SU-DHL-6 (cell line): ENCODE data around the gene NT5C1A.

Experiments used
- H2AFZ ChIP-seq: fragments of 200-600 bp; sonication (generic); 2 replicates; pipeline ENCODE4 v1.6.1; 2014; ENCODE audit warnings: low read depth, mild to moderate bottlenecking, moderate library complexity, mixed read lengths, antibody characterized with exemption, low read length; ENCODE audit not compliant: severe bottlenecking
- H3F3A ChIP-seq: fragments of 200-600 bp; shearing (Covaris generic); 2 replicates; pipeline ENCODE4 v1.6.0; 2016; ENCODE audit warnings: antibody characterized with exemption, mild to moderate bottlenecking; ENCODE audit not compliant: insufficient read depth
- H3K27ac ChIP-seq: fragments of 200-600 bp; sonication (generic); 2 replicates; pipeline ENCODE4 v1.5.1; 2016; ENCODE audit warnings: low read depth, mild to moderate bottlenecking, low read length, moderate library complexity, mixed read lengths
- H3K27me3 ChIP-seq: fragments of 200-600 bp; sonication (generic), shearing (Covaris generic); 2 replicates; pipeline ENCODE4 v1.6.0; 2014; ENCODE audit warnings: mild to moderate bottlenecking, low read length
- H3K36me3 ChIP-seq: fragments of 200-600 bp; sonication (generic); 2 replicates; pipeline ENCODE4 v1.6.1; 2014; ENCODE audit warnings: mild to moderate bottlenecking, low read length, mixed read lengths
- H3K4me2 ChIP-seq: fragments of 300-600, 200-600 bp; shearing (Covaris generic), sonication (generic); 2 replicates; pipeline ENCODE4 v1.6.0; 2014; ENCODE audit warnings: low read length, low read depth, mild to moderate bottlenecking; ENCODE audit not compliant: poor library complexity, severe bottlenecking
- H3K4me3 ChIP-seq: fragments of 200-600 bp; sonication (generic); 2 replicates; pipeline ENCODE4 v1.5.1; 2014; ENCODE audit warnings: antibody characterized with exemption, low read length, mild to moderate bottlenecking, mixed read lengths; ENCODE audit not compliant: insufficient read depth, poor library complexity, severe bottlenecking
- H3K79me2 ChIP-seq: fragments of 200-600 bp; sonication (generic); 2 replicates; pipeline ENCODE4 v1.6.1; 2014; ENCODE audit warnings: mild to moderate bottlenecking, low read length, moderate library complexity; ENCODE audit not compliant: insufficient read depth
- H3K9ac ChIP-seq: fragments of 200-600 bp; sonication (generic); 2 replicates; pipeline ENCODE4 v1.7.0; 2014; ENCODE audit warnings: mild to moderate bottlenecking, low read length
- H3K9me2 ChIP-seq: fragments of 200-600 bp; sonication (generic); replicated peaks from 2 replicates; pipeline ENCODE4 v1.6.1; 2014; ENCODE audit warnings: low read length; ENCODE audit not compliant: insufficient read depth
- H3K9me3 ChIP-seq: fragments of 200-600 bp; sonication (generic); 2 replicates; pipeline ENCODE4 v1.6.1; 2014; ENCODE audit warnings: low read length, mixed read lengths; ENCODE audit not compliant: insufficient read depth
- H4K20me1 ChIP-seq: fragments of 200-600 bp; sonication (generic); 2 replicates; pipeline ENCODE4 v1.6.1; 2014; ENCODE audit warnings: low read depth, mild to moderate bottlenecking, antibody characterized with exemption, low read length, moderate library complexity, mixed read lengths
- CTCF ChIP-seq: fragments of 200-600 bp; sonication (generic); IDR thresholded peaks from one replicate; pipeline ENCODE4 v1.5.1; 2017; ENCODE audit warnings: antibody characterized with exemption, mild to moderate bottlenecking, low read length, moderate library complexity; ENCODE audit not compliant: insufficient read depth, poor library complexity, severe bottlenecking
- EZH2phosphoT487 ChIP-seq: fragments of 200-600 bp; sonication (generic), shearing (Covaris generic); conservative IDR thresholded peaks from 2 replicates; pipeline ENCODE4 v1.6.1; 2018; ENCODE audit warnings: mild to moderate bottlenecking, antibody characterized with exemption, low read length, moderate library complexity, mixed read lengths

The NT5C1A gene

GRCh38 chr1:39676948-39677548 lies 5.1 kb upstream of the NT5C1A start:
- no peak overlapping the region for H3K9ac ChIP-seq

GRCh38 chr1:39675220-39675619 lies 3.3 kb upstream of the NT5C1A start:
- H3K27me3 ChIP-seq = no peaks in the 10 kb centered on the region

More at GRCh38 chr1:39676948-39677548, 5.1 kb upstream of the NT5C1A start:
- Histone ChIP-seq H3K4me2 (no peak overlapping the region), H3K4me3 (no peak overlapping the region), H3K27me3 (no peaks in the 10 kb centered on the region), H3K27ac (no peak overlapping the region), H2AFZ (no peak overlapping the region), H4K20me1 (no peaks in the 10 kb centered on the region), H3K36me3 (no peaks in the 10 kb centered on the region), H3K9me3 (no peaks in the 10 kb centered on the region), H3K79me2 (no peaks in the 10 kb centered on the region), H3F3A (no peaks in the 10 kb centered on the region), H3K9me2 (no peaks in the 10 kb centered on the region)
- no peak for TF ChIP-seq EZH2phosphoT487
- no peak for TF ChIP-seq CTCF

GRCh38 chr1:39673215-39673614 lies 1.3 kb upstream of the NT5C1A start:
- H3K4me2 ChIP-seq = no peak overlapping the region
- no peaks in the 10 kb centered on the region for H3K36me3 ChIP-seq
- H3K9me2 ChIP-seq = no peaks in the 10 kb centered on the region
- no peak overlapping the region for H2AFZ ChIP-seq
- no peaks in the 10 kb centered on the region for H3K27me3 ChIP-seq
- H3K9ac ChIP-seq = no peak overlapping the region
- no peaks in the 10 kb centered on the region for H3K79me2 ChIP-seq
- no peaks in the 10 kb centered on the region for H4K20me1 ChIP-seq
- H3K9me3 ChIP-seq = no peaks in the 10 kb centered on the region
- TF ChIP-seq EZH2phosphoT487 (no peak), CTCF (no peak)
- H3F3A ChIP-seq = no peaks in the 10 kb centered on the region
- no peak overlapping the region for H3K27ac ChIP-seq
- H3K4me3 ChIP-seq = no peak overlapping the region

More at GRCh38 chr1:39675220-39675619, 3.3 kb upstream of the NT5C1A start:
- Histone ChIP-seq H3K9ac (no peak overlapping the region), H3K9me3 (no peaks in the 10 kb centered on the region), H3F3A (no peaks in the 10 kb centered on the region), H4K20me1 (no peaks in the 10 kb centered on the region), H3K79me2 (no peaks in the 10 kb centered on the region), H3K27ac (no peak overlapping the region), H3K4me2 (no peak overlapping the region), H3K4me3 (no peak overlapping the region), H3K36me3 (no peaks in the 10 kb centered on the region), H3K9me2 (no peaks in the 10 kb centered on the region), H2AFZ (no peak overlapping the region)
- no peak for TF ChIP-seq EZH2phosphoT487
- no peak for TF ChIP-seq CTCF
